A549 (cell line): Measurements from ENCODE around the gene DLG2. TPM values are rescaled to one million over a fixed set of nuclear protein-coding genes. Genes with fewer than 3 reads are reported as not detected.
A peak's percentile ranks its signal among the peaks of the same experiment; 100 is the strongest.

Experiments
- ATAC-seq, 2 experiments: fragments of 200-7000 bp in 1 of 2; fragments of >200 bp in 1 of 2; cut with Nextera tagmentation in 1 of 2; cut with Tn5 transposase in 1 of 2; 3 replicates each; pipeline versions ENCODE4 v1.8.0 to v1.9.1; 2018 to 2020; ENCODE audit warnings: mild to moderate bottlenecking in 1 of 2, moderate library complexity in 1 of 2
- CTCF ChIA-PET: fragments of 300-600 bp; sonication (Branson Sonifier 250); formaldehyde crosslinking; extraction: SDS; loops from one replicate; lab custom pipeline; 2021; ENCODE audit warnings: antibody characterized with exemption, inconsistent platforms; lab: Yijun Ruan, JAX
- POLR2A ChIA-PET: fragments of 350-600 bp; formaldehyde crosslinking; extraction: SDS; loops from one replicate; lab custom pipeline; 2021; ENCODE audit warnings: antibody characterized with exemption, inconsistent platforms; lab: Yijun Ruan, JAX
- DNase-seq, 2 experiments: peaks; one replicate each; pipeline versions ENCODE4 v3.0.0 to v3.0.0-alpha.2; 2011 to 2016; ENCODE audit warnings: low read depth in 1 of 2, low spot score in 1 of 2
- FAIRE-seq: peaks from 2 replicates; lab custom pipeline; 2011; peaks lifted over from hg19 to GRCh38; lab: Jason Lieb, UNC
- H3K27ac ChIP-seq, 2 experiments: fragments of >200 bp; sonication (Bioruptor Twin); formaldehyde crosslinking; 3 replicates each; pipeline ENCODE4 v1.5.1; 2016 to 2017
- H3K4me1 ChIP-seq: fragments of >200 bp; sonication (Bioruptor Twin); formaldehyde crosslinking; 3 replicates; pipeline ENCODE4 v1.6.1; 2016
- H3K4me2 ChIP-seq: fragments of >200 bp; sonication (Bioruptor Twin); formaldehyde crosslinking; 3 replicates; pipeline ENCODE4 v1.6.1; 2016
- H3K4me3 ChIP-seq: fragments of >200 bp; sonication (Bioruptor Twin); formaldehyde crosslinking; 3 replicates; pipeline ENCODE4 v1.5.1; 2016
- H3K9me3 ChIP-seq: fragments of >200 bp; sonication (Bioruptor Twin); formaldehyde crosslinking; 3 replicates; pipeline ENCODE4 v1.6.1; 2016
- CBX8 ChIP-seq: fragments of 200-600 bp; sonication (generic); IDR thresholded peaks from 2 replicates; pipeline ENCODE4 v1.6.1; 2016
- CHD4 ChIP-seq: fragments of 200-600 bp; sonication (generic); IDR thresholded peaks from 2 replicates; pipeline ENCODE4 v1.6.1; 2016; ENCODE audit warnings: antibody characterized with exemption, mild to moderate bottlenecking, borderline replicate concordance
- EHMT2 ChIP-seq: fragments of 200-600 bp; sonication (generic); IDR thresholded peaks from 2 replicates; pipeline ENCODE4 v1.6.1; 2016; ENCODE audit warnings: antibody characterized with exemption, low read depth, mild to moderate bottlenecking, moderate library complexity
- FOSB ChIP-seq: fragments of 250-450 bp; sonication (Bioruptor Pico); IDR thresholded peaks from 2 replicates; pipeline ENCODE4 v1.5.0; 2020; ENCODE audit warnings: mild to moderate bottlenecking, moderate library complexity
- FOSL2 ChIP-seq, 2 experiments: fragments of 450-650 bp in 1 of 2; fragments of >200 bp in 1 of 2; sonication (Bioruptor Twin) in 1 of 2; formaldehyde crosslinking; IDR thresholded peaks; 2 replicates each; pipeline versions ENCODE4 v1.5.0 to v1.6.1; 2016 to 2020; ENCODE audit warnings: mild to moderate bottlenecking in 1 of 2, moderate library complexity in 1 of 2
- FOXS1 ChIP-seq: fragments of 250-450 bp; sonication (Bioruptor Pico); IDR thresholded peaks from 2 replicates; pipeline ENCODE4 v1.5.0; 2020; ENCODE audit warnings: mild to moderate bottlenecking, moderate library complexity
- GATA3 ChIP-seq: IDR thresholded peaks from 2 replicates; pipeline ENCODE4 v1.6.1; 2012; ENCODE audit warnings: borderline replicate concordance
- HOXB5 ChIP-seq: fragments of 250-450 bp; sonication (Bioruptor Pico); IDR thresholded peaks from 2 replicates; pipeline ENCODE4 v1.5.0; 2020; ENCODE audit warnings: mild to moderate bottlenecking, moderate library complexity
- JUNB ChIP-seq: fragments of >200 bp; sonication (Bioruptor Twin); formaldehyde crosslinking; IDR thresholded peaks from 2 replicates; pipeline ENCODE4 v1.6.1; 2016
- KDM1A ChIP-seq: fragments of 200-600 bp; sonication (generic); IDR thresholded peaks from 2 replicates; pipeline ENCODE4 v1.6.1; 2016; ENCODE audit warnings: low read depth, mild to moderate bottlenecking
- MAZ ChIP-seq: fragments of 150-350 bp; IDR thresholded peaks from 2 replicates; pipeline ENCODE4 v1.6.1; 2014; ENCODE audit warnings: antibody characterized with exemption, low read depth, low read length, borderline replicate concordance
- NR3C1 ChIP-seq: fragments of >200 bp; sonication (Bioruptor Twin); formaldehyde crosslinking; IDR thresholded peaks from 3 replicates; pipeline ENCODE4 v1.6.1; 2017
- PHF8 ChIP-seq: fragments of 200-600 bp; sonication (generic); IDR thresholded peaks from 2 replicates; pipeline ENCODE4 v1.6.1; 2016; ENCODE audit warnings: low read depth, mild to moderate bottlenecking, antibody characterized with exemption, moderate library complexity, borderline replicate concordance
- POLR2A ChIP-seq: IDR thresholded peaks from 2 replicates; pipeline ENCODE4 v1.6.1; 2012; ENCODE audit warnings: mild to moderate bottlenecking, low read length
- POLR2AphosphoS2 ChIP-seq: conservative IDR thresholded peaks from 2 replicates; pipeline ENCODE4 v1.6.1; 2012; ENCODE audit warnings: low read length, improper control_type of control experiment, inconsistent platforms
- RAD21 ChIP-seq, 2 experiments: fragments of >200 bp in 1 of 2; sonication (Bioruptor Twin) in 1 of 2; formaldehyde crosslinking in 1 of 2; IDR thresholded peaks in 1 of 2; conservative IDR thresholded peaks in 1 of 2; 2 replicates in 1 of 2; 3 replicates in 1 of 2; pipeline ENCODE4 v1.6.1; 2012 to 2018; ENCODE audit warnings: inconsistent platforms in 1 of 2
- RNF2 ChIP-seq: fragments of 200-600 bp; sonication (generic); IDR thresholded peaks from 2 replicates; pipeline ENCODE4 v1.6.1; 2016; ENCODE audit warnings: low read depth, mild to moderate bottlenecking, antibody characterized with exemption, moderate library complexity, borderline replicate concordance
- ZSCAN20 ChIP-seq: fragments of 250-450 bp; sonication (Bioruptor Pico); IDR thresholded peaks from 2 replicates; pipeline ENCODE4 v1.8.0; 2022; ENCODE audit warnings: mild to moderate bottlenecking, moderate library complexity
- WGBS: methylation state at CpG from one replicate; pipeline ENCODE4 v1.1.6; 2017; ENCODE audit errors: missing lambda C conversion rate; 5-methylcytosine and 5-hydroxymethylcytosine counted together
- polyA plus RNA-seq, 4 experiments: library from polyadenylated mRNA; depleted of rRNA in 3 of 4; stranded (reverse); fragments of >200 nt; fragmentation: RNase III in 1 of 4; extraction: RNeasy Plus Mini Kit Qiagen cat#74134 plus additional on column Dnase treatment in 1 of 4; gene quantifications; 2 replicates in 3 of 4; 3 replicates in 1 of 4; pipeline ENCODE4 v1.2.3, GENCODE V29; 2011 to 2017
- TF ChIP-seq, protein P1 (sequence below): fragments of 150-350 bp; IDR thresholded peaks from 2 replicates; pipeline ENCODE4 v1.6.1; 2014; ENCODE audit warnings: low read depth, mild to moderate bottlenecking, low read length
- TF ChIP-seq, protein P2 (sequence below): fragments of 200-600 bp; sonication (generic); IDR thresholded peaks from 2 replicates; pipeline ENCODE4 v1.6.1; 2016; ENCODE audit warnings: antibody characterized with exemption, mild to moderate bottlenecking, moderate library complexity

The DLG2 gene
- polyA plus RNA-seq, 2 of the 4 experiments (the other 2 are of a cell fraction), result 0.26 to 0.79 TPM

DNA sequence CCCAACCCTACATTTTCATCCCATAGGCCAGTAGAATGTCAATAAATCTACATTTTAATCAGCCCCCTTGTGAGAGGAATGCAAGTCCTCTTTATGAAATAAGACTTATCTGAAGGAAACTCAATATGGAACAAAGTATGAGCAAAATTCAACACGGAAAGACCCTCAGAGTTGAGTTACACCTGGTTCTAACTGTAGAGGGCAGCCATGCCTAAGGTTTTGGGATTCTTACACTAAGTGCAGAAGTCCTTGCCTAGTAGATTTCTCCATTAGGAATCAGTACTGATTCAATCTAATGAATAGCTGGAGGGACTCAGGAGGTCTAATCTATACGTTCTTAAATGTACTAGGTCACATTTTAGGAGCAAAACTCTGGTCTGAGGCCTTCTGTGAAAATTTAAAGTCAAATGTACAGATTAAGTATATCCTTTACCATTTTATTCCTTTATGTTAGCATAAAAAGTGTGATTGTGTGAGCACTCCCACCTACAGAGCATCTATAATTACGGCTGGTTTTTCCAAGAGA lies 904.5 kb downstream of the DLG2 start:
- Histone ChIP-seq H3K4me2 (no peak overlapping the region), H3K27ac (no peak overlapping the region), H3K4me1 (no peaks in the 10 kb centered on the region), H3K9me3 (no peaks in the 10 kb centered on the region), H3K4me3 (no peak overlapping the region)
- CTCF ChIA-PET, result no interaction called here
- ATAC-seq (peak in 1 of 2 experiments; percentile 47; a peak in 2 of 6 replicates), DNase-seq (peak in 1 of 2 experiments; percentile 12), FAIRE-seq (no peak)
- WGBS, result 1% methylated on average over 3 of the region's 3 CpGs
- TF ChIP-seq GATA3 (no peak), RAD21 (conservative IDR thresholded peaks at IDR 0.05 in 1 of 2, IDR thresholded peaks at IDR 0.05 in 1 of 2) (peak in 1 of 2 experiments; percentile 45; a peak in 2 of 5 replicates)
- POLR2A ChIA-PET, result no interaction called here

DNA sequence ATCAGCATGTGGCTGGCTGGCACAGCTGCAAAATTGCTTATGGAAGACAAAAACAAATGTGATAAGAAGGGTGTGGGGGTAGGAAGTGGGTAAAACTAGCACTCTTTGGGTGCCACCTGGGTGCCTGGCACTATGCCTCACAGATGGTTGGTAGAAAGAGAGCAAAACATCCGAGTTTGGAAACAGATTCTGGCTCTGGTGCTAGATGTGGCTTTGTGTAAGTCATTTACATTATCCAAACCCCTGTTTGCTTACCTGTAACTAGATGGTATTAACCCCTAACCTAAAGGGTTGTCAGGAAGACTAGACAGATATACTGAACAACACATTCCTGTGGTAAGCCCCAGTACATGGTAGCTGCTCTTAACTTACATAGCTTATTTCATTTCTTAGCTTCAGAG lies 905.6 kb downstream of the DLG2 start:
- 0% methylated on average over 1 of the region's 1 CpG for WGBS
- Histone ChIP-seq H3K4me1 (no peaks in the 10 kb centered on the region), H3K27ac (no peak overlapping the region), H3K9me3 (no peaks in the 10 kb centered on the region), H3K4me3 (no peak overlapping the region), H3K4me2 (no peak overlapping the region)
- no peak for DNase-seq
- no peak for TF ChIP-seq FOSL2 (IDR thresholded peaks at IDR 0.05)
- no peak for TF ChIP-seq FOSL2 (CRISPR knock-in tag; IDR thresholded peaks at IDR 0.05)
- TF ChIP-seq ZSCAN20 (CRISPR knock-in tag), result no peak
- no peak for TF ChIP-seq EHMT2
- TF ChIP-seq CBX8, result no peak
- TF ChIP-seq, protein P1, sequence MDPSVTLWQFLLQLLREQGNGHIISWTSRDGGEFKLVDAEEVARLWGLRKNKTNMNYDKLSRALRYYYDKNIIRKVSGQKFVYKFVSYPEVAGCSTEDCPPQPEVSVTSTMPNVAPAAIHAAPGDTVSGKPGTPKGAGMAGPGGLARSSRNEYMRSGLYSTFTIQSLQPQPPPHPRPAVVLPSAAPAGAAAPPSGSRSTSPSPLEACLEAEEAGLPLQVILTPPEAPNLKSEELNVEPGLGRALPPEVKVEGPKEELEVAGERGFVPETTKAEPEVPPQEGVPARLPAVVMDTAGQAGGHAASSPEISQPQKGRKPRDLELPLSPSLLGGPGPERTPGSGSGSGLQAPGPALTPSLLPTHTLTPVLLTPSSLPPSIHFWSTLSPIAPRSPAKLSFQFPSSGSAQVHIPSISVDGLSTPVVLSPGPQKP, result no peak
- TF ChIP-seq KDM1A, result no peak
- ChIA-PET POLR2A (no interaction called here), CTCF (no interaction called here)
- no peak for FAIRE-seq
- ATAC-seq, result no peak

DNA sequence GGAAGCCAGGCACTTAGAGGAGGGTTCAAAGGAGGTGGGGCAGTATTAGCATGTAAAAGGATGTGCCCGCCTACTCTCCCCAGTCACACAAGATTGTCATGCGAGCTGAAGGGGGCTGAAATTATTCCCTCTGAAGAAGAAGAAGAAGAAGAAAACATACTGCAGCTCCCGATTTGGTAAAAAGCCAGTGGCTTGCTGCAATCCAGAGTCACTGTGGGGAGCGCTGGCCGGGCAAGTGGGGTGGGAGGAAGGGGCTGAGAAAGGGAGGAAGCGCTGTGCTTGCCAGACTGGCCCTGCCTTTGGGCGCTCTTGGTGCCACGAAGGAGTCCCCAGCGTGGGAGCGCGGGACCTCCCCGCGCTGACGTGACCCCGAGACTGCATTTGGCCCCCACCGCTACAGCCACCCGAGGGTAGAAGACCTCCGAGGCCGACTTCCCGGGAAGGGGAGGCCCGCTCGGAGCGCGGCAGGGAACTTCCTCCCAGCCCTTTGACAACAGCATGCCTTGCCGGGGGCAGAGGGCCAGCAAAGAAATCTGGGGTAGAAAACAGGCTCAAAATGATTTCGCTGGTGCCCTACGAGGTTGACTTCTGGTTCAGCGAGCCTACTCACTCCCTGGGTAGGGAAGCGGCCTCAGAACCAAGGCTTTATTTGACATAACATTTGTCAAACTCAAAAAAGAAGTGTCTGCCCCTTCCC lies 906.3 kb downstream of the DLG2 start:
- FAIRE-seq, result no peak
- peak in 1 of 2 experiments; percentile 66; a peak in 3 of 6 replicates for ATAC-seq
- no peaks in the 10 kb centered on the region for H3K4me1 ChIP-seq
- H3K27ac ChIP-seq, result no peak overlapping the region
- TF ChIP-seq, protein P2, sequence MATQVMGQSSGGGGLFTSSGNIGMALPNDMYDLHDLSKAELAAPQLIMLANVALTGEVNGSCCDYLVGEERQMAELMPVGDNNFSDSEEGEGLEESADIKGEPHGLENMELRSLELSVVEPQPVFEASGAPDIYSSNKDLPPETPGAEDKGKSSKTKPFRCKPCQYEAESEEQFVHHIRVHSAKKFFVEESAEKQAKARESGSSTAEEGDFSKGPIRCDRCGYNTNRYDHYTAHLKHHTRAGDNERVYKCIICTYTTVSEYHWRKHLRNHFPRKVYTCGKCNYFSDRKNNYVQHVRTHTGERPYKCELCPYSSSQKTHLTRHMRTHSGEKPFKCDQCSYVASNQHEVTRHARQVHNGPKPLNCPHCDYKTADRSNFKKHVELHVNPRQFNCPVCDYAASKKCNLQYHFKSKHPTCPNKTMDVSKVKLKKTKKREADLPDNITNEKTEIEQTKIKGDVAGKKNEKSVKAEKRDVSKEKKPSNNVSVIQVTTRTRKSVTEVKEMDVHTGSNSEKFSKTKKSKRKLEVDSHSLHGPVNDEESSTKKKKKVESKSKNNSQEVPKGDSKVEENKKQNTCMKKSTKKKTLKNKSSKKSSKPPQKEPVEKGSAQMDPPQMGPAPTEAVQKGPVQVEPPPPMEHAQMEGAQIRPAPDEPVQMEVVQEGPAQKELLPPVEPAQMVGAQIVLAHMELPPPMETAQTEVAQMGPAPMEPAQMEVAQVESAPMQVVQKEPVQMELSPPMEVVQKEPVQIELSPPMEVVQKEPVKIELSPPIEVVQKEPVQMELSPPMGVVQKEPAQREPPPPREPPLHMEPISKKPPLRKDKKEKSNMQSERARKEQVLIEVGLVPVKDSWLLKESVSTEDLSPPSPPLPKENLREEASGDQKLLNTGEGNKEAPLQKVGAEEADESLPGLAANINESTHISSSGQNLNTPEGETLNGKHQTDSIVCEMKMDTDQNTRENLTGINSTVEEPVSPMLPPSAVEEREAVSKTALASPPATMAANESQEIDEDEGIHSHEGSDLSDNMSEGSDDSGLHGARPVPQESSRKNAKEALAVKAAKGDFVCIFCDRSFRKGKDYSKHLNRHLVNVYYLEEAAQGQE, result no peak
- TF ChIP-seq FOSL2 (IDR thresholded peaks at IDR 0.05), result no peak
- TF ChIP-seq FOSL2 (CRISPR knock-in tag; IDR thresholded peaks at IDR 0.05), result no peak
- no peak for TF ChIP-seq HOXB5 (CRISPR knock-in tag)
- no peak for TF ChIP-seq POLR2A
- POLR2A ChIA-PET, result no interaction called here
- 17% methylated on average over 10 of the region's 29 CpGs for WGBS
- H3K9me3 ChIP-seq, result no peaks in the 10 kb centered on the region
- peak overlapping the region; percentile 26; the same call in 2 of the 3 replicates for H3K4me3 ChIP-seq
- H3K4me2 ChIP-seq, result peak overlapping the region; percentile 52
- CTCF ChIA-PET, result no interaction called here
- DNase-seq, result no peak

DNA sequence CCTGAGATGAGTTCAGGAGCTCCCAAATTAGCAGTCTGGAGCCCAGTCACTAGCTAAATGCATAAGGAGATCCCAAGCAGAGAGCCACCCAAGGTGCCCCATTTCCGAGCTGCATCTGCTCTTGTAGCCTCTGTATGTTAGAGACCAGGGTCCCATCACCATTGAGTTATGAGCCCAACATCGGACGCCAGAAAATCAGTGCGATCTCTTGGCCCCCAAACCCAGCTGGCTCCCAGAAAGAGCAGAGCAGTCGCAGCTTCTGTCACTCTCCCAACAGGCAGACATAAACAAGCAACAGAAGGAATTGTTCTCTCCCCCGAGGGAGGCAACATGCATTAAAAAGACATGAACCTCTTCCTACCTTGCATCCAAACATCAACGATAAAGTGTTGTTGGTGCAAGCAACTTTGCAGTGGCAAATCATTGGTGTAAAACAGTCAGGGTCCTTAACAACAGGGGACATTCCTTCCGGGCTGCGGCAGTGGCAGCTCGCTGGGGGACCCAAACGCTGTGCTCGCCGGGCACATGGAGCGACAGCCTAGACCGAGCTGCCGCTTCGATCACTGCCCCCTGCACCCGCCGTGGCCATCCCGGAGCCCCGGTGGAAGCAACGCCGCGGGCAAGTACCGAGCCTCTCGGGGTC lies 907.1 kb downstream of the DLG2 start:
- DNase-seq, result no peak
- CTCF ChIA-PET, result interaction anchor here (1.1 kb wide), 1 partner anchor 156 kb away, joined by 4 read pairs; no protein-coding TSS in a partner anchor
- H3K4me2 ChIP-seq, result peak overlapping the region; percentile 52
- H3K9me3 ChIP-seq, result no peaks in the 10 kb centered on the region
- POLR2A ChIA-PET, result no interaction called here
- FAIRE-seq, result no peak
- TF ChIP-seq FOSB (CRISPR knock-in tag), result no peak
- TF ChIP-seq PHF8, result no peak
- TF ChIP-seq JUNB, result no peak
- no peak for TF ChIP-seq FOXS1
- no peak for TF ChIP-seq RNF2
- TF ChIP-seq NR3C1, result no peak
- TF ChIP-seq CHD4, result no peak
- no peak for TF ChIP-seq POLR2AphosphoS2
- no peak for TF ChIP-seq MAZ
- TF ChIP-seq, all 56 proteins: peak for 0
- WGBS, result 23% methylated on average over 13 of the region's 26 CpGs
- no peak overlapping the region for H3K27ac ChIP-seq
- no peaks in the 10 kb centered on the region for H3K4me1 ChIP-seq
- ATAC-seq, result peak in 1 of 2 experiments; percentile 50; a peak in 3 of 6 replicates
- peak overlapping the region; percentile 26 for H3K4me3 ChIP-seq
